GM10266 (cell line): ENCODE data around the gene SETD2.

Experiments
- DNase-seq: peaks from one replicate; pipeline ENCODE4 v3.0.0; 2012; ENCODE audit errors: extremely low spot score
- CTCF ChIP-seq: IDR thresholded peaks from 2 replicates; pipeline ENCODE4 v1.5.1; 2012; ENCODE audit warnings: mild to moderate bottlenecking, low read depth; ENCODE audit not compliant: control insufficient read depth, insufficient read depth; ENCODE audit errors: missing control alignments

The SETD2 gene

GRCh38 chr3:47161983-47162696 is 1.8 kb downstream of the SETD2 start:
- no peak for DNase-seq
- no peak for TF ChIP-seq CTCF

GRCh38 chr3:47159820-47160219 is 4.1 kb downstream of the SETD2 start:
- TF ChIP-seq CTCF = no peak
- no peak for DNase-seq

GRCh38 chr3:47158208-47158607 is 5.7 kb downstream of the SETD2 start:
- no peak for DNase-seq
- no peak for TF ChIP-seq CTCF

- no peak for DNase-seq
- TF ChIP-seq CTCF = no peak
These were observed 7.5 kb downstream of the SETD2 start for GRCh38 chr3:47156396-47156795.

- DNase-seq = no peak
These were observed 11.3 kb downstream of the SETD2 start for GRCh38 chr3:47152578-47152977.

GRCh38 chr3:47151836-47152235 is 12.1 kb downstream of the SETD2 start:
- no peak for TF ChIP-seq CTCF
- no peak for DNase-seq

More at GRCh38 chr3:47152578-47152977, 11.3 kb downstream of the SETD2 start:
- no peak for TF ChIP-seq CTCF

- no peak for DNase-seq
- TF ChIP-seq CTCF = no peak
These were observed 14.5 kb downstream of the SETD2 start for GRCh38 chr3:47149339-47149933.
